ENCODE data around the gene CASP9. TPM values are rescaled to one million over a fixed set of nuclear protein-coding genes. Genes with fewer than 3 reads are reported as not detected.

CASP9 gene
- total RNA-seq, 1 experiment from 2014 or later: 15.9 TPM

DNA sequence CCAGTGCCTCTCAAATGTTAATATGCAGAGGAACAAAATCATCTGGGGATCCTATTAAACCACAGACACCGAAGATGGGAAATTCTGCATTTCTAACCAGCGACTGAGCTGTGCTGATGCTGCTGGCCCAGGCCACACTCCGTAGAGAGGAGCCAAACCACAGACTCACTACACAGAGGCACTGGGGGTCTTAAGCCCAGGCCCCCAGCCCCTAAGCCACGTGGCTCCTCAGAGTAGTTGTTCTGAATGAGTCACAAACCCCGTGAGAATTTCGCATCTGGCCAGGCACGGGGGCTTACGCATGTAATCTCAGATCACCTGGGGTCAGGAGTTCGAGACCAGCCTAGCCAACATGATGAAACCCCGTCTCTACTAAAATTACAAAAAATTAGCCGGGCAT lies 70.3 kb downstream of the CASP9 start:
- H3K9ac ChIP-seq (ENCODE audit: extremely low read depth, insufficient read length, low read length): no peak overlapping the region

More for the DNA sequence above, 70.3 kb downstream of the CASP9 start:
- Mint-ChIP-seq H3K27me3 (ENCODE audit: low read depth) (peaks cover 2% of the 10 kb centered on the region), H3K27ac (peak overlapping the region in 1 of 3 experiments; percentile 37; a peak in 1 of 7 replicates), H3K4me1 (peaks cover 11 to 15% of the 10 kb centered on the region in 2 experiments), H3K4me3 (no peak overlapping the region), H3K36me3 (ENCODE audit: insufficient read depth in 1 of 3, low read depth in 3 of 3) (no peaks in the 10 kb centered on the region; a peak in 1 of 7 replicates), H3K9me3 (peaks cover 0 to 6% of the 10 kb centered on the region in 2 experiments; a peak in 2 of 5 replicates)
- no peak overlapping the region for H2BK20ac ChIP-seq (ENCODE audit: low read depth, low read length, poor library complexity, severe bottlenecking)
- no peaks in the 10 kb centered on the region for H3K4me1 ChIP-seq (ENCODE audit: insufficient read depth, low read length)
- H3K27me3 ChIP-seq (ENCODE audit: insufficient read depth, low read length): no peaks in the 10 kb centered on the region
- no peak overlapping the region for H3K4ac ChIP-seq (ENCODE audit: low read depth, low read length)
- no peak overlapping the region for H2BK120ac ChIP-seq (ENCODE audit: low read depth, low read length, poor library complexity, severe bottlenecking)
- H3K4me2 ChIP-seq (ENCODE audit: insufficient read depth, insufficient read length, low read length): no peak overlapping the region
- no peak overlapping the region for H2AFZ ChIP-seq (ENCODE audit: low read length)
- no peak overlapping the region for H3K27ac ChIP-seq (ENCODE audit: insufficient read length, low read depth, low read length)
- no peak overlapping the region for H2BK15ac ChIP-seq (ENCODE audit: low read depth, low read length)
- no peaks in the 10 kb centered on the region for H3K79me1 ChIP-seq (ENCODE audit: insufficient read depth, low read depth, low read length, poor library complexity, severe bottlenecking)
- no peak overlapping the region for H4K8ac ChIP-seq (replicated peaks; ENCODE audit: insufficient read length, low read depth, low read length)
- no CpG with 5 or more reads among the region's 11 CpGs for WGBS (ENCODE audit: extremely low coverage, insufficient read length, low lambda C conversion rate)
- no peak overlapping the region for H2BK5ac ChIP-seq (ENCODE audit: insufficient read length, low read length)
- no peaks in the 10 kb centered on the region for H3K23me2 ChIP-seq (ENCODE audit: insufficient read length, low read depth, low read length, poor library complexity, severe bottlenecking)
- H3K14ac ChIP-seq (ENCODE audit: insufficient read depth, low read length): no peak overlapping the region
- H2AK5ac ChIP-seq (ENCODE audit: insufficient read length, low read length): no peak overlapping the region
- no peaks in the 10 kb centered on the region for H3K79me2 ChIP-seq (ENCODE audit: insufficient read depth, low read length)
- no peaks in the 10 kb centered on the region for H3K9me3 ChIP-seq (ENCODE audit: control insufficient read depth, low read depth, low read length)
- no peaks in the 10 kb centered on the region for H4K20me1 ChIP-seq (ENCODE audit: control insufficient read depth, insufficient read depth, insufficient read length)
- H3K23ac ChIP-seq (ENCODE audit: insufficient read length, low read depth, low read length): no peak overlapping the region
- H3K56ac ChIP-seq (ENCODE audit: insufficient read length, low read depth, low read length): no peak overlapping the region
- H2BK12ac ChIP-seq (ENCODE audit: insufficient read length, low read depth, low read length): no peak overlapping the region
- H3T11ph ChIP-seq (ENCODE audit: low read length): no peak overlapping the region
- H4K91ac ChIP-seq (ENCODE audit: insufficient read length, low read depth, low read length): no peak overlapping the region
- no peak for DNase-seq
- TF ChIP-seq CTCF (conservative IDR thresholded peaks at IDR 0.05): no peak
- H4K5ac ChIP-seq (ENCODE audit: insufficient read length, low read depth, low read length): no peak overlapping the region
- no peak overlapping the region for H3K18ac ChIP-seq (ENCODE audit: insufficient read length, low read depth, low read length)
